ENCODE results near the gene SLAMF7.

SLAMF7 gene

DNA sequence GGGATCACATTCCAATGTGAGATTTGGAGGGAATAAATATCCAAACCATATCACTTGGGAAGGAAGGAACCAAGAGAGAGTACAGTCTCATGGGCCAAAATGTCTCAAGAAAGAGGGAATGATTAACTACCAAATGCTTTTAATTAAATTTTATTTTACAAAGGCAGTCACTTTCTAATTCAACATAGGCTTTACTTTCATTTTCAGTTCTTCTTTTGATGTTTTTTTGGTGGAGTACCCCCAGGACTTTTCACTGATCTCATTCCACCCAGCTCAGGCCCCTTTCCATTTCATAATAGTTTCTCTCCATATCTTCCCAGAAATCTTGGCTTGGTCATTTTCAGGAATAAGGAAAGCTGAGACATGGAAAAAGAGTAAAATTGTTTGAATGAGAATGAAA, 5.1 kb upstream of the SLAMF7 start:
- Histone ChIP-seq H3K27ac (ENCODE audit: low read depth, low read length) (no peak overlapping the region), H3K4me3 (ENCODE audit: low read depth in 1 of 2, low read length in 2 of 2) (peak overlapping the region in 1 of 2 donors; percentile 33), H3K9me3 (ENCODE audit: control insufficient read depth in 1 of 2, low read length in 2 of 2) (peaks cover 0 to 3% of the 10 kb centered on the region in 2 donors), H3K9ac (ENCODE audit: low read depth in 1 of 2, low read length in 2 of 2) (no peak overlapping the region), H3K4me1 (ENCODE audit: control insufficient read depth in 1 of 2, insufficient read depth in 2 of 2, low read length in 2 of 2) (no peaks in the 10 kb centered on the region), H3K36me3 (ENCODE audit: control insufficient read depth in 1 of 2, insufficient read depth in 2 of 2, low read length in 2 of 2) (no peaks in the 10 kb centered on the region), H3K27me3 (ENCODE audit: control insufficient read depth in 1 of 2, insufficient read depth in 2 of 2, low read length in 2 of 2) (no peaks in the 10 kb centered on the region)

DNA sequence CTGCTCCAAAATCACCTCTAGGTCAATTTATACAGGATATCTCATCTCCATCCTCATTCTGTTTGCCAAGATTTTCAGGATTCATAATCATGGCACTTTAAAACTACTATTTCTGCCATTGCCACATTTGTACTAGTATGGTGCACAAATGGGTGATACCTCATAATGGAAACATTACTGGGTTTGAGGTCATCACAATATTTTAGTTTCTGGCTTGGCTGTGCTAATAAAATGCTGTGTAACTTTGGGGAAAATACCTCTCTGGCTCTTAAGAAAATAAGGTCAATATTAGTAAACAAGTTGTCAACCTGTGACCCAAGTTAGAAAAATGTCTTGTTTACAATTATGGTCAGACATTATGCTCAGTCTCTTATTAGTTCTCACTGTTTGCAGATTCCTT, 4.7 kb upstream of the SLAMF7 start:
- H3K36me3 ChIP-seq (ENCODE audit: control insufficient read depth in 1 of 2, insufficient read depth in 2 of 2, low read length in 2 of 2), result no peaks in the 10 kb centered on the region
- no peaks in the 10 kb centered on the region for H3K27me3 ChIP-seq (ENCODE audit: control insufficient read depth in 1 of 2, insufficient read depth in 2 of 2, low read length in 2 of 2)
- H3K9me3 ChIP-seq (ENCODE audit: control insufficient read depth in 1 of 2, low read length in 2 of 2), result peaks cover 0 to 3% of the 10 kb centered on the region in 2 donors
- no peak overlapping the region for H3K9ac ChIP-seq (ENCODE audit: low read depth in 1 of 2, low read length in 2 of 2)
- H3K4me3 ChIP-seq (ENCODE audit: low read depth in 1 of 2, low read length in 2 of 2), result no peak overlapping the region
- H3K4me1 ChIP-seq (ENCODE audit: control insufficient read depth in 1 of 2, insufficient read depth in 2 of 2, low read length in 2 of 2), result no peaks in the 10 kb centered on the region
- H3K27ac ChIP-seq (ENCODE audit: low read depth, low read length), result no peak overlapping the region

DNA sequence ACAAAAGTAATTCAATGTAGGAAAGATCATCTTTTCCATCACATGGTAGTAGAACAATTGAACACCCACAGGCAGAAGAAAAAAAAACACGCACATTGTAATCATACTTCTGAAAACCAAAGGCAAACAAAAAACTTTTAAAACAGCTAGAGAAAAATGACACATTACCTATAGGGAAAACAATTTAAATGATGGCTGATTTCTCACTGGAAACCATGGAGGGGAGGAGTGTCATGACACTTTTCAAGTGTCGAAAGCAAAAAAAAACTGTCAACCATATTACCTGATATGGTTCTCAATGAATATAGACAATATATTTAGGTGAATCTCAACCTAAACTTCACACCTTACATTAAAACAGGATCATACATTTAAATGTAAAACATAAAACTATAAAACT, 776 bp upstream of the SLAMF7 start:
- Histone ChIP-seq H3K27me3 (ENCODE audit: control insufficient read depth in 1 of 2, insufficient read depth in 2 of 2, low read length in 2 of 2) (no peaks in the 10 kb centered on the region), H3K36me3 (ENCODE audit: control insufficient read depth in 1 of 2, insufficient read depth in 2 of 2, low read length in 2 of 2) (no peaks in the 10 kb centered on the region), H3K4me3 (ENCODE audit: low read depth in 1 of 2, low read length in 2 of 2) (no peak overlapping the region), H3K9me3 (ENCODE audit: control insufficient read depth in 1 of 2, low read length in 2 of 2) (no peaks in the 10 kb centered on the region), H3K9ac (ENCODE audit: low read depth in 1 of 2, low read length in 2 of 2) (no peak overlapping the region), H3K27ac (ENCODE audit: low read depth, low read length) (no peak overlapping the region), H3K4me1 (ENCODE audit: control insufficient read depth in 1 of 2, insufficient read depth in 2 of 2, low read length in 2 of 2) (peaks cover 0 to under 1% of the 10 kb centered on the region in 2 donors)

DNA sequence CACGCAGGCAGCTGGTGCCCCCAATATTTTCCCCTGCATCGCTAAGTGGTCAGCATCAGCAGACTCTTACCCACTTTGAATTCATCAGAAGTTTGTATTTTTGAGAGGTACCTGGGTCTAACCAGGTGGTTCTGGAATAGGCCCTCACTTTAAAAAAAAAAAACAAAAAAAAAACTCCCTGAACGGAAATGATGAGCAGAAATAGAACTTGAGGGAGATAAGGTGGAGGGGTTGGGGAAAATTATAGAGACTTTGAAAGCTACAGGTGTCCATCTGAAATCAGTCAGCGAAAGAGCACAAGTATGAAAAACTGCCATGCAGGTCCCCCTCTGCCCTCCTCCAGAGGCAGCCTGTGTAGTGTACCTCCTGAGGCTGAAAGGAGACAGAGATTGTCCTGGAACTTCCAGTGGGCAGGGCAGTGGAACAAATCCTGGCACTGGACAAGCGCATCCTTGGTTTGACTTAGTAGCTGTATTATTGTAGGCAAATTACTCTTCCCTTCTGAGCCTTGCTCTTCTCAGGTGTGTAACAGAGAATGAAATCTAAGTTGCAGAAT, 1.2 kb downstream of the SLAMF7 start:
- peaks cover 0 to 11% of the 10 kb centered on the region in 2 donors for H3K4me1 ChIP-seq (ENCODE audit: control insufficient read depth in 1 of 2, insufficient read depth in 2 of 2, low read length in 2 of 2)
- no peaks in the 10 kb centered on the region for H3K36me3 ChIP-seq (ENCODE audit: control insufficient read depth in 1 of 2, insufficient read depth in 2 of 2, low read length in 2 of 2)
- H3K9me3 ChIP-seq (ENCODE audit: control insufficient read depth in 1 of 2, low read length in 2 of 2), result no peaks in the 10 kb centered on the region
- no peaks in the 10 kb centered on the region for H3K27me3 ChIP-seq (ENCODE audit: control insufficient read depth in 1 of 2, insufficient read depth in 2 of 2, low read length in 2 of 2)
- peak overlapping the region; percentile 21 to 47 for H3K9ac ChIP-seq (ENCODE audit: low read depth in 1 of 2, low read length in 2 of 2)
- peak overlapping the region; percentile 54 to 62 for H3K4me3 ChIP-seq (ENCODE audit: low read depth in 1 of 2, low read length in 2 of 2)
- H3K27ac ChIP-seq (ENCODE audit: low read depth, low read length), result no peak overlapping the region

DNA sequence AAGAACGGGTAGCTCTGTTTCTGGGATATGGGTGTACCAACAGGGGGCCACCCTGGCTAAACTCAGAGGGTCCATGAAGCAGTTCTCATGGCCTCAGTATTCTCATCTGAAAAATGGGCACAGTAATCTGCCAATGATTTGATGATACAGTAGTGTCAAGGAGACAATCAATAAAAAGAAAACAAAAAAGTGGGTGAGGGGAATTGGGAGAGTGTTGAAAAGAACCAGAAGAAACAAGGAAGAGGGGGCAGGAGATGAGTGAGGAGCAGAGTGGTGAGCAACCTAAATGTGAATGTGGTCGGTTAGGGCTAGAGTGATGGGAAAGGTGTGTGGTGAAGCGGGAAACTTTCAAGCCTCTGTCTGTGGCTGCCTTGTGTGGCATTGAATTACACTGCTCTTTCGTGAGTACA, 2.0 kb downstream of the SLAMF7 start:
- Histone ChIP-seq H3K4me1 (ENCODE audit: control insufficient read depth in 1 of 2, insufficient read depth in 2 of 2, low read length in 2 of 2) (peaks cover 0 to 12% of the 10 kb centered on the region in 2 donors), H3K27me3 (ENCODE audit: control insufficient read depth in 1 of 2, insufficient read depth in 2 of 2, low read length in 2 of 2) (no peaks in the 10 kb centered on the region), H3K27ac (ENCODE audit: low read depth, low read length) (no peak overlapping the region), H3K4me3 (ENCODE audit: low read depth in 1 of 2, low read length in 2 of 2) (peak overlapping the region; percentile 53 to 54), H3K9ac (ENCODE audit: low read depth in 1 of 2, low read length in 2 of 2) (peak overlapping the region; percentile 28 to 47), H3K9me3 (ENCODE audit: control insufficient read depth in 1 of 2, low read length in 2 of 2) (no peaks in the 10 kb centered on the region), H3K36me3 (ENCODE audit: control insufficient read depth in 1 of 2, insufficient read depth in 2 of 2, low read length in 2 of 2) (no peaks in the 10 kb centered on the region)

DNA sequence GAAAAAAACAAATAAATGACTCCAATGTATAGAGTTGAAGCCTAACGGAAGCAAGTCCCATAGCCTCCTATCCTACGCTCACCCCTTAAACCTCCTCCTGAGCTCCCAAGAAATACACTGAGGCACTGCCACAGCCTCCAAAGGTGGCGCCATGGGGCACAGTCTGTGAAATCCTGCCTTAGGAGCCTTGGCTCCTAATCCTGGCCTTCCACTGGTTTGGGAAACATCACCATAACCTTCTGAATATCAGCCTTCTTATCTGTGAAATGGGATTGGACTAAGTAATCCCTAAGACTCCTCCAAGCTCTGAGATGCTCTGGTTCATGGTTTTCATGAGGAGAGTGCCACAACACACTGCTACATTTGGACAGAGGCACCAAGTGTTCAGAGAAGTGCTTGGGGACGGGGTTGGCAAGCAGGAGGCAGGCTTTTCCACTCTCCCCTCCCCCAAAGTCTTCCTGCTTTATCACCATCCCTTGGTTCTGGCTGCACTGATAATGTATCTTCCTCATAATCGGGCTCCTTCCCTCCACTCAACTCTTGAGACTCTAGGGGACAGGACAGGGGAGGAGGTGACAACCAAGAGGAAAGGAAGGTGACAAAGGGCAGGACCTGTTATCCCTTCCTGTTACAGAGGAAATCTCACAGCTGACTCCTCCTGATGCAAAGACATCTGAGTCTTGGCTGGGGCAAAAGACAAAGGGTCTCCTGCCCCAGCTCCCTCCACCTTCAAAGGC, 2.7 kb downstream of the SLAMF7 start:
- peak overlapping the region; percentile 29 to 53 for H3K4me3 ChIP-seq (ENCODE audit: low read depth in 1 of 2, low read length in 2 of 2)
- H3K9ac ChIP-seq (ENCODE audit: low read depth in 1 of 2, low read length in 2 of 2), result peak overlapping the region; percentile 3 to 19
- no peaks in the 10 kb centered on the region for H3K36me3 ChIP-seq (ENCODE audit: control insufficient read depth in 1 of 2, insufficient read depth in 2 of 2, low read length in 2 of 2)
- no peaks in the 10 kb centered on the region for H3K27me3 ChIP-seq (ENCODE audit: control insufficient read depth in 1 of 2, insufficient read depth in 2 of 2, low read length in 2 of 2)
- peaks cover 0 to 12% of the 10 kb centered on the region in 2 donors for H3K4me1 ChIP-seq (ENCODE audit: control insufficient read depth in 1 of 2, insufficient read depth in 2 of 2, low read length in 2 of 2)
- no peaks in the 10 kb centered on the region for H3K9me3 ChIP-seq (ENCODE audit: control insufficient read depth in 1 of 2, low read length in 2 of 2)
- no peak overlapping the region for H3K27ac ChIP-seq (ENCODE audit: low read depth, low read length)

DNA sequence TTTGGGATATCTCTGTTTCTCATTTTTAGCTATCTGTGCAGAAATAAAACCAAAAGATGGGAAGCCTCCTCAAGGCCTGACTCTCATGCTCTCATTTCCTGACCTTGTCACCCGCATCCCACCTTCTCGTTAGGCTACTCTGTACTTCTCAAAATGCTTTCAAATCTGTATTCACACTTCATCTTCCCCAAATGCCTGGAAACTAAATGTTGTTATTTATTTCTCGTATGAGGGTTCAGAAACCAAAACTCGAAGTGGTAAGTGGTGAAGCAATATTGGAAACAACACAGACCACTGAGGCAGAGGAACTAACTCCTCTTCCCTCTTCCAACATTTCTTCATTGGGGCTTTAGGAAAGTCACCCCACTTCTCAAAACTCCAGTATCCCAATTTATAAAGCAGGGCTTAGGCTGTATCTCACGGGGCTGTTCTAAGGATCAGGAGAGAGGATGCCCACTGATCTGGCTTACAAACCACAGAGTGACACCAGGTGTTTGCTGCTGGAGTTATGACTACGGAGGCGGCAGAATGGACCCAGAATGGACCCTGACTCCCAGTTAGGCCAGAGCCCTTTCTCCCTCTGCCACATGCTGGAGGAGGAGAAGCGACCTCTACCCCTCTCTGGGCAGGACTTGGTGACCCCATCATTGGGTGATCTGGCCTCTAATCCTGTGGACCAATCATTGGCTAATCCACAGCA, 3.5 kb downstream of the SLAMF7 start:
- peaks cover 0 to 12% of the 10 kb centered on the region in 2 donors for H3K4me1 ChIP-seq (ENCODE audit: control insufficient read depth in 1 of 2, insufficient read depth in 2 of 2, low read length in 2 of 2)
- no peaks in the 10 kb centered on the region for H3K36me3 ChIP-seq (ENCODE audit: control insufficient read depth in 1 of 2, insufficient read depth in 2 of 2, low read length in 2 of 2)
- no peaks in the 10 kb centered on the region for H3K9me3 ChIP-seq (ENCODE audit: control insufficient read depth in 1 of 2, low read length in 2 of 2)
- no peak overlapping the region for H3K27ac ChIP-seq (ENCODE audit: low read depth, low read length)
- H3K9ac ChIP-seq (ENCODE audit: low read depth in 1 of 2, low read length in 2 of 2), result peak overlapping the region in 1 of 2 donors; percentile 35
- no peaks in the 10 kb centered on the region for H3K27me3 ChIP-seq (ENCODE audit: control insufficient read depth in 1 of 2, insufficient read depth in 2 of 2, low read length in 2 of 2)
- peak overlapping the region; percentile 29 to 43 for H3K4me3 ChIP-seq (ENCODE audit: low read depth in 1 of 2, low read length in 2 of 2)

DNA sequence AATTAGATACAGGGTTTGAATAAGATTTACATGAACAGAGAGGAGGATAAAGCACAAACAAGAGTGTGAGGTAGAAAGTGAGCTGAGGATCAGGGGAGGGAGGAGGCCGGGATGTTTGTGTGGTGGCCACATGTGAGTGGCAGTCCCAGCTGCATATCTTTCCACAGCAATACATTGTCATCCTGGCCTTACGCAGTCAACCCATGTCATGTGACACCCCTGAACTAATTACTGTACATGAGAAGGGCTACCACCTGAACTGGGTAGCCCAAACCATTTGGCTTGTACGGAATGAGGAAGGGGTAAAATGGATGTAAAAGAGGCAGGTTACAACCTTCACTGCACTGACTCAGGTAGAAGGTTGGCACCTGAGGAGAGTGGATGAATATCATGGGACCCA, 4.2 kb downstream of the SLAMF7 start:
- Histone ChIP-seq H3K4me3 (ENCODE audit: low read depth in 1 of 2, low read length in 2 of 2) (peak overlapping the region in 1 of 2 donors; percentile 19), H3K27ac (ENCODE audit: low read depth, low read length) (no peak overlapping the region), H3K9me3 (ENCODE audit: control insufficient read depth in 1 of 2, low read length in 2 of 2) (no peaks in the 10 kb centered on the region), H3K9ac (ENCODE audit: low read depth in 1 of 2, low read length in 2 of 2) (no peak overlapping the region), H3K36me3 (ENCODE audit: control insufficient read depth in 1 of 2, insufficient read depth in 2 of 2, low read length in 2 of 2) (no peaks in the 10 kb centered on the region), H3K27me3 (ENCODE audit: control insufficient read depth in 1 of 2, insufficient read depth in 2 of 2, low read length in 2 of 2) (no peaks in the 10 kb centered on the region), H3K4me1 (ENCODE audit: control insufficient read depth in 1 of 2, insufficient read depth in 2 of 2, low read length in 2 of 2) (peaks cover 0 to 12% of the 10 kb centered on the region in 2 donors)

DNA sequence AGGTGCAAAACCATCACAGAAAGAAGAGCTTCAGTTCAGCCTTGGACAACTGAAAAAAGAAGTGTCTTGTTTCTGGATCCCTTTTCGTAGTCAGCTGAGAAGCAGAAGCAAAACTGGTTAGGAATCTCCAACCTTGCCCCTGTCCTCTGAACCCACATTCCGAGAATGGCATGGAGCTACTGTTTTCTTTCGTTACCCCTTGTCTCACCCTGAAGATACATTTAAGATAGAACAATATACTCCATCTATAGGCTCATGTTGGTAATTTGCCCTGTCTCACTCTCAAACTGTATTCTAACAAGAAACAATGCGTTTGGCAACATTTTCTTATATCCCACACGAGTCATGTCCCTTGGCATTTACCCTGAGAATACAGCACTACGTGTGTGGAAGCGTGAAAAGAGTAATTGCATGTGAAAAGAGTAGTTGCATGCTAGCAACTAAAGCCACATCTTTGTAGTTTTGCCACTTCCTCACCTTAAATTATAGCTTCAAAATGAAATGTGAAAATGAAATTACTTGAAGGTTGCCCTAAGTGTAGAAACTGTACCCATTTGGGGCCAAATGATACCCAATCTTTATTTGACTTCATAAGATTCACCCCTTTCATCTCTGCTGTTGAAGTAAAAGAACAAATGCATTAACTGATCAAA, 5.3 kb downstream of the SLAMF7 start:
- peaks cover 0 to 12% of the 10 kb centered on the region in 2 donors for H3K4me1 ChIP-seq (ENCODE audit: control insufficient read depth in 1 of 2, insufficient read depth in 2 of 2, low read length in 2 of 2)
- no peaks in the 10 kb centered on the region for H3K9me3 ChIP-seq (ENCODE audit: control insufficient read depth in 1 of 2, low read length in 2 of 2)
- no peak overlapping the region for H3K27ac ChIP-seq (ENCODE audit: low read depth, low read length)
- H3K27me3 ChIP-seq (ENCODE audit: control insufficient read depth in 1 of 2, insufficient read depth in 2 of 2, low read length in 2 of 2), result no peaks in the 10 kb centered on the region
- peak overlapping the region in 1 of 2 donors; percentile 17 for H3K4me3 ChIP-seq (ENCODE audit: low read depth in 1 of 2, low read length in 2 of 2)
- no peak overlapping the region for H3K9ac ChIP-seq (ENCODE audit: low read depth in 1 of 2, low read length in 2 of 2)
- no peaks in the 10 kb centered on the region for H3K36me3 ChIP-seq (ENCODE audit: control insufficient read depth in 1 of 2, insufficient read depth in 2 of 2, low read length in 2 of 2)

Data from duodenal mucosa (tissue), 2 donors.